HG03045 (cell line): ENCODE data around the gene PTP4A2.
"Not testable (repeated sequence)": the region's sequence is repeated elsewhere in the genome, so short reads cannot be mapped to it uniquely, and the experiment has no call there.

Source experiments
- ATAC-seq: cut with Tn5 transposase; IDR thresholded peaks from one replicate; pipeline ENCODE4 v1.9.1; 2021; ENCODE audit warnings: mild to moderate bottlenecking, moderate library complexity; ENCODE audit not compliant: unreplicated experiment

Gene PTP4A2

DNA sequence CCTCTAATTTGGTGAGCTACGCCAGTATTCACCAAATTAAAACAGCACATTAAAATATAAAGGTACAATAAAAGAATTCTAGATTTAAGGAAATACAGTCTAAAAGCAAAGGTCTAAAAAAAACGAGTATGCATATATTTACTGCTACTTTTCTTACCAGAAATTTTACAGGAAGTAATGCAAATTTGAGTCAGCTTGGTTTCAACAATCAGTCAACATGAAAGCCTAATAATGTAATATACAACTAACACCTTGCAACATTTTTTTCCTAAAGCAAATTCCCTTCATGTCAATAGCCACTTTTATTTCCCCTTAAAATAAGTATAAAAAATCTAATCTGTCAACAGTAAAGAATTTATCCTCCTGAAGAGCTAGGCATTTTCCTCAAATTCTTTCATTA, 11.9 kb downstream of the PTP4A2 start:
- no peak for ATAC-seq

- not testable (repeated sequence) for ATAC-seq
These were observed 12.3 kb downstream of the PTP4A2 start for GRCh38 chr1:31925824-31926223.

- no peak for ATAC-seq
These were observed 13.3 kb downstream of the PTP4A2 start for GRCh38 chr1:31924839-31925238.

GRCh38 chr1:31923901-31924535, 14.2 kb downstream of the PTP4A2 start:
- ATAC-seq: no peak

DNA sequence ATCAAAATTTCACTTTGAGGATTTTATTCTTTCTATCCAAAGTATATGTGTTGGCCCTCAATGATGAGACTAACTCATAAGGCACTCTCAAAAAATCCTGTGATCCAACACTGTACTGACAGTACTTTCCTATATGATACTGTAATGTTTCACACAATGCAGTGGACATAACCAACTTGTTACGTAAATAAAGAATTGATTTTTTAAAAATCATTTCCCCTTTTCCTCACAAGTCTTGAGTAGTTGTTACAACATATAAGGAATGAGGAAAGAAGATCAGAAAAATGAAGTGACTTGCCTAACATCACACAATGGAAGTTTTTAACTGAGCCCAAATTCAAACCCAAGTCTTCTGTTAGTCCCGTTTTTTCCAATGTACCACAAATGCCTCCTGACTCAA, 17.2 kb downstream of the PTP4A2 start:
- no peak for ATAC-seq

DNA sequence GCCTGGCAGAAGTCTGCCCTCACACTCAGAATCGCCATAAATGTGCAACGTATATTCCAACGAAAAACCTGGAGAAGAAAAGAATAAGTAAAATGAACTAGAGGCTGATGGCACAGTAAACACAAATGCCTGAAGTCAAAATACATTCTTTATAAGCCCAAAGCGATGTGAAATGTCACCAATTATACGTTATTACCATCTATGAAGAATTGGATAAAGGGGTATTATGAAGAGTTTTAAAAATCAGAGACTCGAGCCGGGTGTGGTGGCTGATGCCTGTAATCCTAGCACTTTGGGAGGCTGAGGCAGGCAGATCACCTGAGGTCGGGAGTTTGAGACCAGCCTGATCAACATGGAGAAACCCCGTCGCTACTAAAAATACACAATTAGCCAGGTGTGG, 18.6 kb downstream of the PTP4A2 start:
- ATAC-seq: no peak

DNA sequence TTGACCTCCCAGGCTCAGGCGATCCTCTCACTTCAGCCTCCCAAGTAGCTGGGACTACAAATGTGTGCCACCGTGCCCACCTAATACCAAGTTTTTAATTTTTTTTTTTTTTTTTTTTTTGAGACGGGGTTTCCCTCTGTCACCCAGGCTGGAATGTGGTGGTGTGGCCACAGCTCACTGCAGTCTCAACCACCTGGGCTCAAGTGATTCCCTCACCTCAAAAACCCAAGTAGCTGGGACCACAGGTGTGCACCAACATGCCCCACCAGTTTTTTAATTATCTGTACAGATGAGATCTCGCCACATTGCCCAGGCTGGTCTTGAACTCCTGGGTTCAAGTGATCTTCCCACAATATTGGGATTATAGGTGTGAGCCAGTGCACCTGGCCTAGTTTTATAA, 22.7 kb downstream of the PTP4A2 start:
- ATAC-seq: no peak

DNA sequence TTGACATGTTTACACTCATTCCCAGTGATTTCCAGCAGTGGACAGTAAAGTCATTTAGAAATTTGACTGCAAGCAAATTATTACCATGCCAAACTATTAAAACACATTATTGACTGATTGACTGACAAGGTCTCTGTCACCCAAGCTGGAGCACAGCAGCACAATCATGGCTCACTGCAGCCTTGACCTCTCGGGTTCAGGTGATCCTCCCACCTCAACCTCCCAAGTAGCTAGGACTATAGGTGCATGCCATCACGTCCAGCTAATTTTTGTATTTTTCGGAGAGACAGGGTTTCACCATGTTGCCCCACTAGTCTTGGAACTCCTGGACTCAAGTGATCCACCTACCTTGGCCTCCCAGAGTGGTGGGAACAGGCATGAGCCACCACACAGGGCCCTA, 24.2 kb downstream of the PTP4A2 start:
- no peak for ATAC-seq

DNA sequence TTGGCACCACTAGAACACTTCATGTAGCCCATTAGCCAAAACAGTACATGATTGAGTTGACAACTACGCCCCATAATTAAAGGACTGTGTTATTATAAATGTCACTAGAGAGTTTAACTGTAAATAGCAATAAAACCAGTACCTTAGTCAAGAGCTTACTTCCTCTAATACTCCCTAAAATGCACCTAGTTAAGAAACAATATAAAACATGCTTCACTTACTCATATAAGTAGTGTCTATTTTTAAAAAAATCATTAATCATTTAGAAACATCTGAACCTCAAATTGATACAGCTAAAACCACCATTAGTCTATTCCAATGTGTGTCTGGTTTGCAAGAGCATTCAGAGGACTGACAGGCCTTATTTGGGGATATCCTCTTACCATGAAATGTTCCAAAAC, 25.3 kb downstream of the PTP4A2 start:
- ATAC-seq: no peak

- no peak for ATAC-seq
These were observed 26.0 kb downstream of the PTP4A2 start for GRCh38 chr1:31911994-31912780.

DNA sequence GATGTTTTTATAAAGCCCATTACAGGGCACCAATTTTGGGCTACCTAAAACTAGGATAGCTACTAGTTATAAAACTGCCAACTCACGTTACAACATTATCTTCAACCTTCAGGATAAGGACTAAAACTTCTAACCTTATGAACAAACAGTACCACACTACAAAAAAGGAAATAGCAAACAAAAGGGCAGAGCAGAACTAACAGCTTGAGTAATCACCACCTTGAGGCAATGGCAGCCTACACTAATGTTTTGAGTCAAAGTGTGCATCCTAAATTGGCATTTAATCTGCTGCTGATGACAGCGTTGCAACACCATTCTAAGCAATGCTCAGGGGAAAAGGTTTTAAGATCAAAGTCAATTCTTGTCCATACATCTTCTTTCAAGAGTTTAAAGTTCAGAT, 27.2 kb downstream of the PTP4A2 start:
- ATAC-seq: no peak

DNA sequence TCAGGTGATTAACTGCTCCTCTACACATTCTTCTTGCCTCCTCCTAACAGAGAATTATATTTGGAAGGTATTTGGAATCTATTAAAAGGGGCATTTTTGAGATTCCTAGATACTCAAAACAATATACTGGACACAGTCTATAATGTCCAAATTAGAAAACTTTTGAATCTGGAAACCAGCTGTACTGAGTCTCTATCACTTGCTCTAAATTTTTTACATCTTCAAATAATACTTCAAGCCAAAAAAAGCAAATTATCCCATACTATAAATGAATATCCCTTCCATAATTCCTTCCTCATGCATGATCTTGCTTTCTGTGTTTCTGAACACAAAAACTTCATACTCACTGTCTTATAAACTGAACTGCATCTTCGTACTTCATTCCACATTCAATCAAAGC, 28.5 kb downstream of the PTP4A2 start:
- ATAC-seq: no peak

DNA sequence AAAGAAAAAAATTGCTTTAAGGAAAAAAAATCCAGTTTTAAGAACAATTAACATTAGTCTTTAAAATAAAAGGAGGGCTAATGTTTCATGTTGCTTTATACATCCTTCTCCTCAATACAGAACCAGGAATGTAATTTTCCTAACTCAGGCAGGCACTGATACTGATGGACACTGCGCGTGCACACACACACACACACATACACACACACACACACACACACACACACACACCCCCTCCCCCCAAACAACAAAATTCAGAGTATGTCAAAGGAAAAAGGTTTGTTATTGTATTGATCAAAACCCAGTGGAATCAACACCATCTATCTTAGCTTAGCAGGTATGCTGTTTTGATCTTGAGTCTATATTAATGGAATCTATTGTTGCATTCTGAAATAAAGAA, 31.6 kb downstream of the PTP4A2 start:
- ATAC-seq: no peak

DNA sequence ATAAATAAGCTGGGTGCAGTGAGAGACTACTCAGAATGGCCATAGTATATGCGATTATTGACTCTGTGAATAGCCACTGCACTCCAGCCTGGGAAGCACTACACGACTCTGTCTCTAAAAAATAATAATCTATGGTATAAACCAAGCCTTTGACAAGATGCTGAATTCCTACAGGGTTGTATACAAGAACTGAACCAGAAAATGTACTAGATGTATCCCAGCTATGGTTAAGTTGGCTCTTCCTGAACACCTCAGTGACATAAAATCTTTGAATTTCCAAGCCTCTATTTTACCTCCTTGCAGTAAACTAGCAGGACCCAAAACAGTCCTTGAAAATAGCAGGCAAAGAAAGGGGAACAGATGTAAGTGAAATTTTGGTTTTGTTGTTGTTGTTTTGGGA, 32.5 kb downstream of the PTP4A2 start:
- ATAC-seq: no peak

DNA sequence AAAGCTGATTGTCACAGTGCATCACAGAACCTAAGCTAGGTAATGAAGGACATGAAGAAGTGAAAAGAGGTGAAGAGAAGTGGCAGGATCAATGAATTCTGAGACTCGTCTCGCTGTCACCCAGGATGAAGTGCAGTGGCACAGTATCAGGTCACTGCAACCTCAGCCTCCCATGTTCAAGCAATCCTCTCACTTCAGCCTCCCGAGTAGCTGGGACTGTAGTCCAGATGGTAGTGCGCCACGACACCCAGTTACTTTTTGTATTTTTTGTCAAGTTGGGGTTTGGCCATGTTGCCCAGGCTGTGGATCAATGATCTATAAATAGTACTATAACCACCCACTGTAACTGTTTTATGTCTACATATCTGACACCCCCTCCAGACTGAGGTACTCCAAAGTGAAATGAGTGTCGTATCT, 33.1 kb downstream of the PTP4A2 start:
- no peak for ATAC-seq

DNA sequence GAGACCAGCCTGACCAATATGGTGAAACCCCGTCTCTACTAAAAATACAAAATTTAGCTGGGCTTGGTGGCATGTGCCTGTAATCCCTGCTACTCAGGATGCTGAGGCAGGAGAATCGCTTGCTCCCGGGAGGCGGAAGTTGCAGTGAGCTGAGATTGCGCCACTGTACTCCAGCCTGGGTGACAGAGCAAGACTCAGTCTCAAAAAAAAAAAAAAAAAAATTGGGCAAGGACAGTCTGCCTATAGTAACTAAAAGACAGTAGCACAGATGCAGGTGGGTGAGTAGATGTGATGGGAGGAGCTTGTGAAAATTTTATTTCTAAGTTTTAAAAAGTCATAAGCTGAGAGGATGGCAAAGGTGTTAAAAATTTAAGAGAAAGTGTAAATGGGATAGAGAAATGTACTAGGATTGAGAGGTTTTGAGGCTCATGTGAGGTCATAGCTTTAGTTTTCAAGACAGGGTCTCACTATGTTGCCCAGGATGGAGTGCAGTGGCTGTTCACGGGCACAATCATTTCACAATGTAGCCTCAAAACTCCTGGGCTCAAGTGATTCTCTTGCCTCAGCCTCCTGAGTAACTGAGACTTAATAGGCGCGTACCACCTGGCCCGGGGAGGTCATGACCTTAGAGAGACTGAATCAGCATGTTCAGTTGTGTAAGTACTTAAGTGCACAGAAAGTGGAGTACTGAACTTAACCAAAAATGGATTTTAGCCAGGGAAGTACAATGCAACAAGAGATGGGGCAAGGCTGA, 33.7 kb downstream of the PTP4A2 start:
- no peak for ATAC-seq

DNA sequence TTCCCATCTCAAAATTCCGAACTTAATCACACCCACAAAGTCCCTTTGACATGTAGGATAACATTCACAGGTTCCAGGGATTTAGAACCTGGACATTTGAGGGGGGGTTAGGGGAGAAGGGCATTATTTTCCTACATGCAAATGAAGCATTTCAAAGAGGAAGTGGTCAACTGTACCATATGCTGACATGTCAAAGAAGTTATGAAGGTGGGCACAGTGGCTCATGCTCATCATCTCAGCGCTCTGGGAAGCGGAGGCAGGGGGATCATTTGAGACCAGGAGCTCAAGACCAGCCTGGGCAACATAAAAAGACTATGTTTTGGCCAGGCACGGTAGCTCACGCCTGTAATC, 35.7 kb downstream of the PTP4A2 start:
- no peak for ATAC-seq

DNA sequence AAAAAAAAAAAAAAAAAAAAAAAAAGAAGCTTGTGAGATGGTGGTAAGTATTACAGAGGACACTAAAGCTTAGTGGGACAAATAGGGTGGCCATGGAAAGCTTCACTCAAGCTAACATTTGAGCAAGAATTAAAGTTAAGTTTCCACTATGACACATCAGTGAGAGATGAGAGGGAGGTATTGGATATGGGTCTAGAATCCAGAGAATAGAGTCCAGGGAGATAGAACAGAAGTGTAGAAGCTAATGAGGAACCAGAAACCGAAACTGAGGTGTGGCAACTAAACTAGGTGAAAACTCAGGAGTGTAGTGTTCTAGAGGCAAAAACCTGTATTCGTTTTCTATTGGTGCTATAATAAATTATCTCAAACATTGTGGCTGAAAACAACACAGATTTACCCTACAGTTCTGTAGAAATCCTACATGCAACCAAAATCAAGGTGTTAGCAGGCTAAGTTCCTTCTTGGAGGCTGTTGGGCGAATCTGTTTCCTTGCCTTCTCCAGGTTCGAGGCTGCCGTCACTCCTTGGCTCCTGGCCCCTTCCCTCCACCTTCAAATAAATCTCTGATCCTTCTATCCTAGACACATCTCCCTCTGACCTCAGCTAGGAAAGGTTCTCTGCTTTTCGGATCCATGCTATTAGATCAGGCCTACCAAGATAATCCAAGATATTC, 36.2 kb downstream of the PTP4A2 start:
- ATAC-seq: no peak

DNA sequence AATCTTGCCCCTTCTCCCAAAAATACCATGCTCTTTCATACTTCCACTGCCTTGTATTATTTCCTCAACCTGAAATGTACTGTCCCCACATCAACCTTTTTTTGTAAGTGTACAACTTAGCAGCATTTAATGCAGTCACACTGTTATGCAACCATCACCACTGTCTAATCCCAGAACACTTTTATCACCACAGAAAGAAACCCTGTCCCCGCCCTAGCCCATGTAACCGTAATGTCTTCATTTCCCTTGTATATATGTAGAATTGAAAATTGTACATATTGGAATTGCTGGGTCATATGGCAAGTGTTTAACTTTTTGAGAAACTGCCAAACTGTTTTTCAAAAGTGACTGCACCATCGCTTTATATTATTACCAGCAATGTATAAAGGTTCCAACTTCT, 37.4 kb downstream of the PTP4A2 start:
- ATAC-seq: no peak

DNA sequence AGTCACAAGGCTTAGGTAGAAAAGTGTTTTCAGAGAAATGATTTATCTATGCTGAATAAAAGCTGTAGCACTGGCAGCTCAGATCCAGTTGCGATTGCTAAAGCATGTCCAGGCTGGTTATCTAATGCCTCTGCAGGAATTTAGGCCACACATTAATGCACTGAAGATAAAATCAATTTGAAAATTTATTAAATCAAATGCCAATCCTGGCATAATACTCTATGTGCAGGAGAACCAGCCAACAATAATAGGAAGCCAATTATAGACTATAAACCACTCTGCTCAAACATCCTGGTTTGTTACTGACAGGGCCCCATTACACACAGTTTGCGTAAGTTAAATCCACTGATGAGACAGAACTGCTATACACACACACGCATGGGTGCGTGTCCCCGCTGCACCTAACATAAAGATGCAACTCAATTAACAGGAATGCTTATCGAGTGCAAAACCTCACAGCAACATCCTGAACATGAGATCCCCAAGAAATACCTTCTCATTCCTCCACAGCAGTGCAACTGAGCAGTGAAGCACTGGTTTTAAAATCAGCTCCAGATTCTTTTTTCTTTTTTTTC, 40.6 kb downstream of the PTP4A2 start:
- no peak for ATAC-seq
